ENCODE data around the gene TNFRSF18. TPM values are rescaled to one million over a fixed set of nuclear protein-coding genes. Genes with fewer than 3 reads are reported as not detected.

TNFRSF18 gene
- total RNA-seq, 1 experiment from 2014 or later, result 0.83 TPM

GRCh38 chr1:1231400-1232207 is 25.2 kb upstream of the TNFRSF18 start, which contains the start of gene SDF4 (continued):
- TF ChIP-seq PRDM15 (CRISPR knock-in tag; IDR thresholded peaks at IDR 0.05), result no peak
- TF ChIP-seq E2F4 (CRISPR knock-in tag; IDR thresholded peaks at IDR 0.05; ENCODE audit: borderline replicate concordance, low read depth), result no peak; the same call in 1 of the 2 replicates
- 0 out of 2 replicates have a peak, but pooled peaks have one; percentile 50 for TF ChIP-seq RELA (CRISPR knock-in tag; IDR thresholded peaks at IDR 0.05; ENCODE audit: borderline replicate concordance)
- TF ChIP-seq ZNF263 (CRISPR knock-in tag; IDR thresholded peaks at IDR 0.05; ENCODE audit: low read depth), result no peak
- TF ChIP-seq HMGXB4 (CRISPR knock-in tag; IDR thresholded peaks at IDR 0.05), result peak; percentile 72
- no peak for TF ChIP-seq IRF2 (CRISPR knock-in tag; IDR thresholded peaks at IDR 0.05; ENCODE audit: borderline replicate concordance, low read depth)
- no peak; the same call in 1 of the 2 replicates for TF ChIP-seq TCF7 (CRISPR knock-in tag; IDR thresholded peaks at IDR 0.05; ENCODE audit: low read depth)
- no peak for TF ChIP-seq TP53 (CRISPR knock-in tag; IDR thresholded peaks at IDR 0.05)
- no peak for TF ChIP-seq HMGA2 (CRISPR knock-in tag; IDR thresholded peaks at IDR 0.05)
- TF ChIP-seq CBFB (CRISPR knock-in tag; IDR thresholded peaks at IDR 0.05; ENCODE audit: low read depth), result no peak
- peak; percentile 72; the same call in 1 of the 2 replicates for TF ChIP-seq E2F5 (CRISPR knock-in tag; IDR thresholded peaks at IDR 0.05)
- TF ChIP-seq ZNF416 (CRISPR knock-in tag; IDR thresholded peaks at IDR 0.05), result no peak
- TF ChIP-seq ZNF532 (CRISPR knock-in tag; IDR thresholded peaks at IDR 0.05; ENCODE audit: borderline replicate concordance), result no peak
- TF ChIP-seq CTCF (IDR thresholded peaks at IDR 0.05), result no peak
- no peak for TF ChIP-seq NR3C1 (CRISPR knock-in tag; conservative IDR thresholded peaks at IDR 0.05; ENCODE audit: low read depth)
- no peak for TF ChIP-seq ZNF671 (CRISPR knock-in tag; IDR thresholded peaks at IDR 0.05)
- 0 out of 2 replicates have a peak, but pooled peaks have one; percentile 33 for TF ChIP-seq JUN (CRISPR knock-in tag; IDR thresholded peaks at IDR 0.05)
- no peak for TF ChIP-seq ZNF138 (CRISPR knock-in tag; conservative IDR thresholded peaks at IDR 0.05)
- TF ChIP-seq TEAD1 (CRISPR knock-in tag; IDR thresholded peaks at IDR 0.05), result 0 out of 2 replicates have a peak, but pooled peaks have one; percentile 40
- TF ChIP-seq ZNF219 (CRISPR knock-in tag; IDR thresholded peaks at IDR 0.05; ENCODE audit: borderline replicate concordance), result no peak
- TF ChIP-seq SMAD4 (CRISPR knock-in tag; IDR thresholded peaks at IDR 0.05), result no peak
- no peak for TF ChIP-seq RORB (CRISPR knock-in tag; IDR thresholded peaks at IDR 0.05)
- no peak for TF ChIP-seq CREB1 (CRISPR knock-in tag; IDR thresholded peaks at IDR 0.05)
